Activated T-cell treated with anti-CD3 and anti-CD28 coated beads, Interleukin-2, amount 50 U/mL, for 24 hours (primary cell): ENCODE measurements around the gene SLAMF1.
"Not testable (repeated sequence)": the region's sequence is repeated elsewhere in the genome, so short reads cannot be mapped to it uniquely, and the experiment has no call there.

Experiments
- DNase-seq: peaks from one replicate; pipeline ENCODE4 v3.0.0-alpha.2; 2020
- H3K27ac Mint-ChIP-seq: 2 replicates; pipeline ENCODE4 v1.8.0; 2020; ENCODE audit warnings: mild to moderate bottlenecking, mixed read lengths
- H3K27me3 Mint-ChIP-seq: 2 replicates; pipeline ENCODE4 v1.8.0; 2020; ENCODE audit warnings: mixed read lengths
- H3K36me3 Mint-ChIP-seq: 2 replicates; pipeline ENCODE4 v1.8.0; 2020; ENCODE audit warnings: low read depth, mixed read lengths
- H3K4me1 Mint-ChIP-seq: 2 replicates; pipeline ENCODE4 v1.8.0; 2020; ENCODE audit warnings: low read depth, mixed read lengths
- H3K4me3 Mint-ChIP-seq: 2 replicates; pipeline ENCODE4 v1.8.0; 2020; ENCODE audit warnings: mild to moderate bottlenecking, moderate library complexity, mixed read lengths
- H3K9me3 Mint-ChIP-seq: 2 replicates; pipeline ENCODE4 v1.8.0; 2020; ENCODE audit warnings: mixed read lengths

SLAMF1 gene

DNA sequence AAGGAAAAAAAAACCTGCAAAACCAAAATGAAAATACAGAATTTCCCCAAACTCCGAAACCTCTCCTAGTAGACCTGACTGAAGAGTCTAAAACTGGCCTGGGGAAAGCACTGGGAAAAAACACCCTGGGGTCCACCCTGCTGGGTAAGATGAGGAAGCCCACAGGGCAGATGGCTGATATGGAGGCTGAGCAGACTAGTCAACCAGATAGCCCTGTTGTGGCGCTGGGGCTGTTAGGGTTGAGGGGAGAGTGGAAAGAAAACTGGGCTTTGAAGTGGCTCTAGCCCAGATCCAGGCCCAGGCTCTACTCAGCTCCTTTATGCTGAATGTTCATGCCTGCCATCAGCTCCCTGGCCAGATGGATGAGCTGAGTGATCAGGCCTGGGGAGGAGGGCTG, 6.8 kb upstream of the SLAMF1 start:
- no peak for DNase-seq
- Mint-ChIP-seq H3K9me3 (peaks cover 4% of the 10 kb centered on the region), H3K27ac (peak overlapping the region; percentile 63), H3K4me1 (peaks cover 82% of the 10 kb centered on the region), H3K36me3 (peaks cover 20% of the 10 kb centered on the region), H3K27me3 (no peaks in the 10 kb centered on the region), H3K4me3 (no peak overlapping the region)

DNA sequence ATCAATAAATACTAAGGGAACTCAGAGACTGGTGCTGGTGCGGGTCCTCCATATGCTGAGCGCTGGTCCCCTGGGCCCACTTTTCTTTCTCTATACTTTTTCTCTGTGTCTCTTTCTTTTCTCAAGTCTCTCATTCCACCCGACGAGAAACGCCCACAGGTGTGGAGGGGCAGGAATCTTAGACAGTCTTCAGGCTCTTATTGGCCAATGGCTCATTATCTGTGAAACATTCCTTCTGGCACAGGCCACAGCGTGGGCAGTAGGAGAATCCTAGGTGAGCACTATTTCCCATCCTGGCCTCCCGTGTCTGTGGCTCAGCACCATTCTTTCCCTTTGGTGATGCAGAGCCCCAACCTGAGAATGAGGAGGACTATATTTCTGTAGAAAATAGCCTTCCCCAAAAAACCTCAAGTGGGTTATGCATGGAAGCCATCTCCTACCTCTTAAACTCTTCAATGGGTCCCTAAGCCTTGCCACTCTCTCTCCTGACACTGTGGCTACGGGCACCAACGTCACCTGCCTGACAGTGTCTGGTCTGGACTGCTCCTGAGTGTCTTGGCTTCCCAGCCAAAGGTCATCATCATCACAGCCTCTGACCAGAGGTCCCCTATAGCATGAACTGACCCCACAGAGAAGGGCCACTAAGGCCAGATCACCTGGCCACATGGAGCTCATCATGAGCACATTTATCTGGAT, 6.2 kb upstream of the SLAMF1 start:
- Mint-ChIP-seq H3K9me3 (peaks cover 4% of the 10 kb centered on the region), H3K4me1 (peaks cover 82% of the 10 kb centered on the region), H3K36me3 (peaks cover 26% of the 10 kb centered on the region), H3K27me3 (no peaks in the 10 kb centered on the region), H3K4me3 (no peak overlapping the region), H3K27ac (peak overlapping the region; percentile 63)
- no peak for DNase-seq

DNA sequence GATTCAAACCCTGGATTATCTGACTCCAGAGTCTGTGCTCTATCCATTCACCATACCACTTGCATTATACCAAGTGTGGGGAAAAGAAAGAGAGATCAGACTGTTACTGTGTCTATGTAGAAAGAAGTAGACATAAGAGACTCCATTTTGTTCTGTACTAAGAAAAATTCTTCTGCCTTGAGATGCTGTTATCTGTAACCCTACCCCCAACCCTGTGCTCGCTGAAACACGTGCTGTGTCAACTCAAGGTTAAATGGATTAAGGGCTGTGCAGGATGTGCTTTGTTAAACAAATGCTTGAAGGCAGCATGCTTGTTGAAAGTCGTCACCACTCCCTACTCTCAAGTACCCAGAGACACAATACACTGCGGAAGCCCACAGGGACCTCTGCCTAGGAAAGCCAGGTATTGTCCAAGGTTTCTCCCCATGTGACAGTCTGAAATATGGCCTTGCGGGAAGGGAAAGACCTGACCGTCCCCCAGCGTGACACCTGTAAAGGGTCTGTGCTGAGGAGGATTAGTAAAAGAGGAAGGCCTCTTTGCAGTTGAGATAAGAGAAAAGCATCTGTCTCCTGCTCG, 5.3 kb upstream of the SLAMF1 start:
- H3K4me3 Mint-ChIP-seq: not testable (repeated sequence)

DNA sequence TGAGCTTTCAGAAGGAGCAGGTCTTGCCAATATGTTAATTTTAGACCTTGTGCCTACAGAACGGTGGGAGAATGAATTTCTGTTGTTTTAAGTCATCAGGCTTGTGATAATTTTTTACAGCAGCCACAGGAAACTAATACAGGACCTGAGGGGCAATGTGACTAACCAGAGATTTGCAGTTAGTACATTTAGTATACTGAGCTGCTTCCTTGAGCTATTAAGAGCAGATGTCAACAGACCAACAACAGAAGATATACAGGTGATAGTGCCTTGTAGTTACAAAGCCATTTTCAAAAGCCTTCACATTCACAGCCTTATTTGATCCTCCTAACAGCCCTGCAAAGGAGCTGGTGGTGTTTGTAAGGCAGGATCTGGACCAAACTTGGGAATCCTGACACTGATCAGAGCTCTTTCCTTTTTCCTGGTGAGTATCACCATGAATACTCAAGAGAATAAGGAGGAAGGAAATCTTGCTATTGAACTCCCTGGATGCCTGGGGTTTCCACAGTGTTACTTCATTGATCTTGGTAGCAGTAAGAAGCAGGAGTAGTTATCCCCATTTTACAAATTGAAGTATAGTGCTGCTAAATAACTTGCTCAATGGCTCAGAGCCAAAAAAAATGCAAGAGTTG, 4.7 kb upstream of the SLAMF1 start:
- no peak overlapping the region for H3K4me3 Mint-ChIP-seq
- peaks cover 75% of the 10 kb centered on the region for H3K4me1 Mint-ChIP-seq
- H3K9me3 Mint-ChIP-seq: peaks cover 4% of the 10 kb centered on the region
- H3K27me3 Mint-ChIP-seq: no peaks in the 10 kb centered on the region
- peaks cover 37% of the 10 kb centered on the region for H3K36me3 Mint-ChIP-seq
- peak overlapping the region; percentile 23 for H3K27ac Mint-ChIP-seq
- no peak for DNase-seq

More for the DNA sequence above, 5.3 kb upstream of the SLAMF1 start:
- H3K4me1 Mint-ChIP-seq: peaks cover 80% of the 10 kb centered on the region
- peaks cover 31% of the 10 kb centered on the region for H3K36me3 Mint-ChIP-seq
- not testable (repeated sequence) for H3K27me3 Mint-ChIP-seq, DNase-seq, H3K9me3 Mint-ChIP-seq
- H3K27ac Mint-ChIP-seq: peak overlapping the region; percentile 32

DNA sequence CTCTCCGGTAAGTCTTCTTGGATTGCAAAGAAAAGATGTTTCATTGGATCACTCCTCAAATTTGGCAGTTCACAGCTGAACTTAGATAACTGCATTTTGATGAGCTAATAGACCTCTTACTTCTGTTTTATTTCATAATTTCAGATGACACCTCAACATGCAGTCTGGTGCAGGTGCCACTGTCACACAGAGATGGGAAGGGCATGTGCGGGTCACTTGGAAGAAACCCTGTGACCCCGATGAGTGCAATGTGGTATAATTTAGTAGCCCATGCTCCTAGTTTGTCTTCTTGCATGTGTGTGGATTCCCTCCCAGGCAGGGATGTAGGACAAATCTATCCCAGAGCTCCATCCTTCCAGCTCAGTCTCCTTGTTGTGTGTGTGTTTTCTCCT, 481 bp upstream of the SLAMF1 start:
- Mint-ChIP-seq H3K36me3 (peaks cover 79% of the 10 kb centered on the region), H3K27ac (peak overlapping the region; percentile 99), H3K4me3 (peak overlapping the region; percentile 95), H3K9me3 (peaks cover 4% of the 10 kb centered on the region), H3K27me3 (no peaks in the 10 kb centered on the region), H3K4me1 (peaks cover 67% of the 10 kb centered on the region)
- DNase-seq: no peak

- H3K36me3 Mint-ChIP-seq: peaks cover 84% of the 10 kb centered on the region
- no peaks in the 10 kb centered on the region for H3K27me3 Mint-ChIP-seq
- peak overlapping the region; percentile 99 for H3K27ac Mint-ChIP-seq
- no peak for DNase-seq
- peaks cover 65% of the 10 kb centered on the region for H3K4me1 Mint-ChIP-seq
- peak overlapping the region; percentile 95 for H3K4me3 Mint-ChIP-seq
- peaks cover 4% of the 10 kb centered on the region for H3K9me3 Mint-ChIP-seq
Observed at GRCh38 chr1:160646180-160646579, 664 bp downstream of the SLAMF1 start.

DNA sequence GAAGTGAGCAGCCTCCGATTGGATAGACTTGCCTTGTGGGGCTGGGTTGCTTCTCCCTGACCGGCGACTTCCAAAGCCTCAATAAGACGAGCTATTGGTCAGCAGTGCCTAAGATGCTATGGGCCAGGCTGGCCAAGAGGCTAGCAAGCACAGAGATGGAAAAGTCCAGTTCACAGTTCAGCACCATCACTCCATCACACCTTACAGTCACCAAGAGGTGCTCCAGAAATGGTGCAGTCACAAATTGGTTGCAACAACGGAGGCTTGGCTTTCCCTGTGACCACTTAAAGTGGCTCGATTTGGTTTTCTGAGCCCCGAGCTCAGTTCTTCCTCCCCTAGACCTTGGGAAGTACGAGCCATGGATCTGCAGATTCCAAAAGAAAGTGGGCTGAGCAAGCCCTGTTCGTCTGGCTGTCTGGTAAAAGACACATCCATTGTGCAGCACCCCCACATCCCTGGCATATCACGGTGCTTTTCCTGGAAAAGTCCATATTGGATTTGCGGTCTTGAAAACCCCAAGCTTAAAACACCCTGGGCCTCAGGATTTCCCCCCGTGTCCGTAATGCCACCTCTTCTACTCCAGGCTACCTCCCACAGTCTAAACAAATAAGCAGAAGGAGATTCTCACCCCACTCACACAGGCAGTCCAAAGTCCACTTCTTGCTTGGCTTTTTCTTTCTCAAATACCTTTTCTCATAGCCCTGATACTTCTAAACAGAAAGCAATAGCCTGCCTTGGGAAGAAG, 1.3 kb downstream of the SLAMF1 start:
- Mint-ChIP-seq H3K36me3 (peaks cover 84% of the 10 kb centered on the region), H3K4me3 (peak overlapping the region; percentile 95), H3K4me1 (peaks cover 64% of the 10 kb centered on the region), H3K27ac (peak overlapping the region; percentile 99), H3K27me3 (no peaks in the 10 kb centered on the region), H3K9me3 (peaks cover 4% of the 10 kb centered on the region)
- no peak for DNase-seq

DNA sequence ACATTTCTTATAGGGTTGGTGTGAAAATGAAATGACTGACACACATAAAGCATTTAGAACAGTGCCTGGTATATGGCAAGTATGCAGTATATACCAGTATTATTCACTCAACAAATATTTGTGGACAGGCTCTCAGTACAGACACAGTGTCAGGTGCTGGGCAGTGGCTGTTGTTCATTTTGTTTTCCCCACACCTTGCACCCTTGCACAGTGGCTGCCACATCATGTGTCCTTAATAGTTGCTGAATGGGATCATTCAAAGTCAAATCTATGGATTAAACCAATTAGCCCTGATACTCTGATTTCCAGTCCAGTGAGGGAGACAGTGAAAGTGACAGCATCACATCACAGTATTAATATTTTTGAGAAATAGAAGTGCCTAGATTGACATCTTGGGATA, 2.4 kb downstream of the SLAMF1 start:
- H3K27me3 Mint-ChIP-seq: no peaks in the 10 kb centered on the region
- H3K36me3 Mint-ChIP-seq: peaks cover 87% of the 10 kb centered on the region
- no peak for DNase-seq
- H3K4me1 Mint-ChIP-seq: peaks cover 66% of the 10 kb centered on the region
- H3K9me3 Mint-ChIP-seq: peaks cover 2% of the 10 kb centered on the region
- peak overlapping the region; percentile 95 for H3K4me3 Mint-ChIP-seq
- peak overlapping the region; percentile 99 for H3K27ac Mint-ChIP-seq

- H3K27me3 Mint-ChIP-seq: no peaks in the 10 kb centered on the region
- no peaks in the 10 kb centered on the region for H3K9me3 Mint-ChIP-seq
- H3K36me3 Mint-ChIP-seq: peaks cover 91% of the 10 kb centered on the region
- DNase-seq: no peak
- H3K27ac Mint-ChIP-seq: peak overlapping the region; percentile 99
- peaks cover 68% of the 10 kb centered on the region for H3K4me1 Mint-ChIP-seq
- peak overlapping the region; percentile 95 for H3K4me3 Mint-ChIP-seq
Observed at GRCh38 chr1:160643138-160643537, 3.7 kb downstream of the SLAMF1 start.

DNA sequence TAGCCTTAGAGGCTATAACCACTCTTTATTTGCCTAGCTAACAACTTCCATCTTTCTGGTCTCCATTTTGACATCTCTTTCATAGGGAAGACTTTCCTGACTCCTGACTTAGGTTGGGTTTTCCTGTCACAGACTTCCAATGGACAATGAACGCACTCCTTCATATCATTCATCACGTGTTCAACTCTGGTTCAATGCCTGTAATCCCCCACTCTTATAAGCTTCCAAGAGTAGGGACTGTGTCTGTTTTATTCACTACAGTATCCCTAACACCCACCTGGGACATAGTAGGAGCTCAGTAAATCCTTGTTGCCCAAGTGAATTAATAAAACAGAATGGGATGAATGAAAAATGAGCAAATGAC, 4.6 kb downstream of the SLAMF1 start:
- Mint-ChIP-seq H3K4me3 (peak overlapping the region; percentile 95), H3K4me1 (peaks cover 70% of the 10 kb centered on the region), H3K27ac (peak overlapping the region; percentile 99), H3K9me3 (no peaks in the 10 kb centered on the region), H3K36me3 (peaks cover 94% of the 10 kb centered on the region), H3K27me3 (no peaks in the 10 kb centered on the region)
- DNase-seq: no peak

- H3K9me3 Mint-ChIP-seq: no peaks in the 10 kb centered on the region
- H3K27ac Mint-ChIP-seq: peak overlapping the region; percentile 99
- no peak for DNase-seq
- H3K36me3 Mint-ChIP-seq: peaks cover 94% of the 10 kb centered on the region
- peaks cover 75% of the 10 kb centered on the region for H3K4me1 Mint-ChIP-seq
- H3K4me3 Mint-ChIP-seq: peak overlapping the region; percentile 95
- no peaks in the 10 kb centered on the region for H3K27me3 Mint-ChIP-seq
Observed at GRCh38 chr1:160641323-160642280, 5.2 kb downstream of the SLAMF1 start.

- no peak for DNase-seq
- Mint-ChIP-seq H3K27ac (peak overlapping the region; percentile 99), H3K27me3 (no peaks in the 10 kb centered on the region), H3K4me1 (peaks cover 85% of the 10 kb centered on the region), H3K36me3 (peaks cover 94% of the 10 kb centered on the region), H3K4me3 (peak overlapping the region; percentile 95), H3K9me3 (no peaks in the 10 kb centered on the region)
Observed at GRCh38 chr1:160640359-160641123, 6.3 kb downstream of the SLAMF1 start.

- H3K4me1 Mint-ChIP-seq: peaks cover 90% of the 10 kb centered on the region
- no peak for DNase-seq
- peak overlapping the region; percentile 72 for H3K4me3 Mint-ChIP-seq
- H3K27me3 Mint-ChIP-seq: no peaks in the 10 kb centered on the region
- H3K9me3 Mint-ChIP-seq: no peaks in the 10 kb centered on the region
- peaks cover 94% of the 10 kb centered on the region for H3K36me3 Mint-ChIP-seq
- peak overlapping the region; percentile 94 for H3K27ac Mint-ChIP-seq
Observed at GRCh38 chr1:160639652-160640051, 7.2 kb downstream of the SLAMF1 start.
